B cell (primary cell): Measurements from ENCODE around the gene SLC7A11. TPM values are rescaled to one million over a fixed set of nuclear protein-coding genes. Genes with fewer than 3 reads are reported as not detected.

Experiments used
- ATAC-seq: fragments of 200-7000 bp; cut with Tn5 transposase; one replicate; pipeline ENCODE4 v1.10.0; 2021; ENCODE audit warnings: low read depth, mild to moderate bottlenecking, moderate number of reproducible peaks, moderate library complexity
- CTCF ChIA-PET: fragments of 350-600 bp; sonication (Branson Sonifier 250); formaldehyde crosslinking; loops from one replicate; lab custom pipeline; 2021; ENCODE audit warnings: antibody characterized with exemption, inconsistent platforms; lab: Charles Lee
- POLR2A ChIA-PET: fragments of 350-600 bp; sonication (Branson Sonifier 250); formaldehyde crosslinking; loops from one replicate; lab custom pipeline; 2021; ENCODE audit warnings: antibody characterized with exemption; lab: Charles Lee
- DNase-seq: peaks from one replicate; pipeline ENCODE4 v3.0.0; 2013
- H2AFZ ChIP-seq: 2 replicates; pipeline ENCODE4 v1.6.1; 2012; ENCODE audit warnings: mild to moderate bottlenecking, low read depth, low read length; ENCODE audit not compliant: insufficient read depth, poor library complexity, severe bottlenecking
- H3K27ac ChIP-seq, 2 donors: 1 replicate in 1 of 2; 2 replicates in 1 of 2; pipeline ENCODE4 v1.5.1; 2012 to 2013; ENCODE audit warnings: low read length in 2 of 2, mild to moderate bottlenecking in 2 of 2, moderate library complexity in 1 of 2
- H3K27me3 ChIP-seq, 4 experiments: fragments of 200-600 bp in 1 of 4; sonication (generic) in 1 of 4; replicated peaks in 1 of 4; 1 replicate in 2 of 4; 2 replicates in 2 of 4; pipeline versions ENCODE4 v1.6.1 to v1.7.0; 2013 to 2016; ENCODE audit warnings: low read length in 3 of 4, mild to moderate bottlenecking in 2 of 4, mixed read lengths in 1 of 4, moderate library complexity in 1 of 4; ENCODE audit not compliant: insufficient read depth in 4 of 4, control insufficient read depth in 3 of 4; ENCODE audit errors: control extremely low read depth in 1 of 4
- H3K36me3 ChIP-seq, 2 experiments: replicated peaks in 1 of 2; 1 replicate in 1 of 2; 2 replicates in 1 of 2; pipeline versions ENCODE4 v1.6.1 to v1.7.1; 2013; ENCODE audit warnings: low read length in 1 of 2; ENCODE audit not compliant: insufficient read depth in 2 of 2, control insufficient read depth in 1 of 2; ENCODE audit errors: control extremely low read depth in 1 of 2, extremely low read depth in 1 of 2
- H3K4me1 ChIP-seq, 2 donors: fragments of 200-600 bp in 1 of 2; sonication (generic) in 1 of 2; 1 replicate in 1 of 2; 2 replicates in 1 of 2; pipeline versions ENCODE4 v1.5.1 to v1.6.1; 2013 to 2017; ENCODE audit warnings: low read length in 2 of 2; ENCODE audit not compliant: control insufficient read depth in 2 of 2, insufficient read depth in 2 of 2
- H3K4me2 ChIP-seq: replicated peaks from 2 replicates; pipeline ENCODE3; 2012; ENCODE audit warnings: mild to moderate bottlenecking, low read depth, low read length; ENCODE audit not compliant: poor library complexity, severe bottlenecking
- H3K4me3 ChIP-seq, 5 experiments: fragments of 200-600 bp in 1 of 5; sonication (generic) in 1 of 5; 1 replicate in 3 of 5; 2 replicates in 2 of 5; pipeline versions ENCODE4 v1.5.1 to v1.7.0; 2011 to 2016; ENCODE audit warnings: low read length in 4 of 5, mild to moderate bottlenecking in 4 of 5, low read depth in 2 of 5, control low read depth in 1 of 5, moderate library complexity in 1 of 5; ENCODE audit not compliant: insufficient read depth in 1 of 5; ENCODE audit errors: control extremely low read depth in 1 of 5, extremely low read depth in 1 of 5
- H3K79me2 ChIP-seq: fragments of 200-600 bp; sonication (generic); one replicate; pipeline ENCODE4 v1.6.0; 2016; ENCODE audit warnings: low read length; ENCODE audit not compliant: control insufficient read depth, insufficient read depth
- H3K9ac ChIP-seq: fragments of 200-600 bp; sonication (generic); 2 replicates; pipeline ENCODE4 v1.6.1; 2017; ENCODE audit warnings: mild to moderate bottlenecking, low read length, moderate library complexity
- H3K9me3 ChIP-seq, 3 donors: one replicate each; pipeline versions ENCODE4 v1.6.1 to v1.7.1; 2013; ENCODE audit warnings: low read length in 2 of 3; ENCODE audit not compliant: control insufficient read depth in 2 of 3, insufficient read depth in 1 of 3; ENCODE audit errors: control extremely low read depth in 1 of 3
- H4K20me1 ChIP-seq: 2 replicates; pipeline ENCODE4 v1.6.0; 2012; ENCODE audit warnings: mild to moderate bottlenecking, low read length; ENCODE audit not compliant: insufficient read depth, control insufficient read depth, poor library complexity, severe bottlenecking
- H3K27ac Mint-ChIP-seq: one replicate; pipeline ENCODE4 v1.8.0; 2021; ENCODE audit warnings: mixed read lengths
- H3K27me3 Mint-ChIP-seq: one replicate; pipeline ENCODE4 v1.8.0; 2021; ENCODE audit warnings: mixed read lengths
- H3K4me1 Mint-ChIP-seq: one replicate; pipeline ENCODE4 v1.8.0; 2021; ENCODE audit warnings: mixed read lengths
- H3K4me3 Mint-ChIP-seq: one replicate; pipeline ENCODE4 v1.8.0; 2021; ENCODE audit warnings: mixed read lengths
- H3K9me3 Mint-ChIP-seq: one replicate; pipeline ENCODE4 v1.8.0; 2022; ENCODE audit warnings: mixed read lengths; ENCODE audit not compliant: insufficient read depth
- EZH2 ChIP-seq: IDR thresholded peaks from 2 replicates; pipeline ENCODE4 v1.6.1; 2012; ENCODE audit warnings: borderline replicate concordance, low read depth, mild to moderate bottlenecking, moderate library complexity, low read length; ENCODE audit not compliant: insufficient read depth, poor library complexity, severe bottlenecking
- WGBS: methylation state at CpG from one replicate; pipeline ENCODE4 v1.1.5; 2013; ENCODE audit warnings: missing lambda C conversion rate; ENCODE audit not compliant: insufficient coverage; 5-methylcytosine and 5-hydroxymethylcytosine counted together
- intact Hi-C: fragments of 100-400 bp; cut with micrococcal nuclease; formaldehyde crosslinking; loops from one replicate; pipeline ENCODE4 v1.10.0; 2022
- polyA plus RNA-seq: library from polyadenylated mRNA; depleted of rRNA; stranded (reverse); fragments of >200 nt; gene quantifications from 2 replicates; pipeline ENCODE4 v1.2.3, GENCODE V29; 2012
- total RNA-seq, 2 donors: library from RNA; stranded (reverse); fragments of 120-200 nt in 1 of 2; gene quantifications; 1 replicate in 1 of 2; 2 replicates in 1 of 2; pipeline versions ENCODE4 v1.2.3 to v1.2.4, GENCODE V29; 2013 to 2022
- TF ChIP-seq, protein P1 (sequence below): fragments of 200-600 bp; IDR thresholded peaks from one replicate; pipeline ENCODE4 v1.8.0; 2022; ENCODE audit warnings: antibody characterized with exemption, mild to moderate bottlenecking

The SLC7A11 gene
- total and polyA plus RNA-seq, 2 donors (not counting 1 experiment from before 2014, with no cell fraction given): 0.01 to 0.22 TPM

DNA sequence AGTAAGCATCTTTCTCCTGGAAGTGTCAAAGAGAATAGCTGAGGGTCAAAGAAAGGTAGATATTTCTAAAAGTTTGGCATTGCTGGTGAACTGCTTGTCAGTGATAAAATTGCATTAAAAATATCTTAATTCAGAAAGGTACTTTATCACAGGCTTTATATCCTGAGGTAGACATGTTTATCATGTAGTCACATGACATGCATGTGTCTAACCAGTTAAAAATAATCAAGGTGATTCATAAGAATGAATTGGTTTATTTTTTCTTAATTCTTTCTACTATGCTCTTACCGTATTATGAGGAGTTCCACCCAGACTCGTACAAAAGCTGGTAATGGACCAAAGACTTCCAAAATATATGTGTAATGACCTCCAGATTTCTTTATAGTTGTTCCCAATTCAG is 6.1 kb downstream of the SLC7A11 start:
- intact Hi-C loops: no loop called here

DNA sequence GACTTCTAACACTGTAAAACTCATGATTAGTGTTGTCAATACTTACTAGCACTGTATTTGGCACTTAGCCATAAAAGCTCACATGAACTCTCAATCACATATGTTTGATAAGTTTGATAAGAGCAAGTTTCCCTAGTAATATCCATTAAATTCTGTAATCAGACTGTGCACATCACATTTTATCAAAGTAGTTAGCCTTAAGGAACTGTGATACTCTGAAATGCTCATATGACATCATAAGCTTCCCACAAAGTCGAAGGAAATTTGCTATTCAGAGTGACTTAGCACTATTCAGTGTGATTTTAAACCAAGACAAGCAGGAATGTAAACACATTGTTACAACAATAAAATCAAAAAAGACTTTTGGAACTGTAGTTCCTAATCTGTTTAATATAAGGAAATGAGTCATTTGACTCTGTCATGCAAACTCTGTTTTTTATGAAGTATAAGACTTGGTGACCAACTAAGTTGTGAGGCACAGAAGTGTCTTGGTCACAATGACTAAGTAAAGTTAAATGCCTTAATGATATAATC is 6.7 kb downstream of the SLC7A11 start:
- no peaks in the 10 kb centered on the region for H3K27me3 Mint-ChIP-seq
- no peak for TF ChIP-seq EZH2
- TF ChIP-seq, protein P1, sequence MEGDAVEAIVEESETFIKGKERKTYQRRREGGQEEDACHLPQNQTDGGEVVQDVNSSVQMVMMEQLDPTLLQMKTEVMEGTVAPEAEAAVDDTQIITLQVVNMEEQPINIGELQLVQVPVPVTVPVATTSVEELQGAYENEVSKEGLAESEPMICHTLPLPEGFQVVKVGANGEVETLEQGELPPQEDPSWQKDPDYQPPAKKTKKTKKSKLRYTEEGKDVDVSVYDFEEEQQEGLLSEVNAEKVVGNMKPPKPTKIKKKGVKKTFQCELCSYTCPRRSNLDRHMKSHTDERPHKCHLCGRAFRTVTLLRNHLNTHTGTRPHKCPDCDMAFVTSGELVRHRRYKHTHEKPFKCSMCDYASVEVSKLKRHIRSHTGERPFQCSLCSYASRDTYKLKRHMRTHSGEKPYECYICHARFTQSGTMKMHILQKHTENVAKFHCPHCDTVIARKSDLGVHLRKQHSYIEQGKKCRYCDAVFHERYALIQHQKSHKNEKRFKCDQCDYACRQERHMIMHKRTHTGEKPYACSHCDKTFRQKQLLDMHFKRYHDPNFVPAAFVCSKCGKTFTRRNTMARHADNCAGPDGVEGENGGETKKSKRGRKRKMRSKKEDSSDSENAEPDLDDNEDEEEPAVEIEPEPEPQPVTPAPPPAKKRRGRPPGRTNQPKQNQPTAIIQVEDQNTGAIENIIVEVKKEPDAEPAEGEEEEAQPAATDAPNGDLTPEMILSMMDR: no peak

More for the DNA sequence above, 6.1 kb downstream of the SLC7A11 start:
- CTCF ChIA-PET: no interaction called here
- Histone ChIP-seq H4K20me1 (no peaks in the 10 kb centered on the region), H3K27ac (no peak overlapping the region), H2AFZ (no peak overlapping the region), H3K4me2 (no peak overlapping the region), H3K4me1 (no peaks in the 10 kb centered on the region), H3K27me3 (no peaks in the 10 kb centered on the region), H3K9me3 (no peaks in the 10 kb centered on the region), H3K79me2 (no peaks in the 10 kb centered on the region), H3K9ac (no peak overlapping the region), H3K4me3 (no peak overlapping the region), H3K36me3 (no peaks in the 10 kb centered on the region)
- POLR2A ChIA-PET: no interaction called here
- Mint-ChIP-seq H3K9me3 (no peaks in the 10 kb centered on the region), H3K4me3 (no peak overlapping the region), H3K4me1 (no peaks in the 10 kb centered on the region), H3K27me3 (no peaks in the 10 kb centered on the region), H3K27ac (no peak overlapping the region)
- TF ChIP-seq, protein P1: no peak
- no peak for TF ChIP-seq EZH2
- DNase-seq: no peak
- ATAC-seq: no peak
- no CpG with 5 or more reads among the region's 2 CpGs for WGBS

More for the DNA sequence above, 6.7 kb downstream of the SLC7A11 start:
- DNase-seq: no peak
- no peaks in the 10 kb centered on the region for H4K20me1 ChIP-seq
- no peak overlapping the region for H3K27ac ChIP-seq
- Mint-ChIP-seq H3K4me1 (no peaks in the 10 kb centered on the region), H3K27ac (no peak overlapping the region), H3K4me3 (no peak overlapping the region), H3K9me3 (no peaks in the 10 kb centered on the region)
- H3K4me2 ChIP-seq: no peak overlapping the region
- no peak overlapping the region for H2AFZ ChIP-seq
- no CpG with 5 or more reads among the region's 1 CpG for whole genome bisulfite sequencing
- H3K36me3 ChIP-seq: no peaks in the 10 kb centered on the region
- ChIA-PET CTCF (no interaction called here), POLR2A (no interaction called here)
- H3K4me1 ChIP-seq: no peaks in the 10 kb centered on the region
- H3K27me3 ChIP-seq: no peaks in the 10 kb centered on the region
- ATAC-seq: no peak
- H3K9ac ChIP-seq: no peak overlapping the region
- intact Hi-C loops: no loop called here
- no peak overlapping the region for H3K4me3 ChIP-seq
- no peaks in the 10 kb centered on the region for H3K9me3 ChIP-seq
- no peaks in the 10 kb centered on the region for H3K79me2 ChIP-seq
